ENCODE data around the gene DOP1B. TPM values are rescaled to one million over a fixed set of nuclear protein-coding genes. Genes with fewer than 3 reads are reported as not detected.
A peak's percentile ranks its signal among the peaks of the same experiment; 100 is the strongest.
"Not testable (repeated sequence)": the region's sequence is repeated elsewhere in the genome, so short reads cannot be mapped to it uniquely, and the experiment has no call there.

The DOP1B gene
- total and polyA plus RNA-seq, 11 donors, result 5.1 to 26.5 (median 14.7) TPM

GRCh38 chr21:36194024-36194423 lies 37.4 kb downstream of the DOP1B start:
- intact Hi-C loops (cut with DNase I), result no loop called here
- 55 to 80% (median 67%) methylated on average over 3 of the region's 3 CpGs for WGBS, 4 donors
- H3K27me3 ChIP-seq, result no peaks in the 10 kb centered on the region
- peak in 1 of 4 donors; percentile 31 for ATAC-seq
- H3K4me1 ChIP-seq, result peaks cover 0 to 6% (median 4%) of the 10 kb centered on the region in 12 donors
- no peak overlapping the region for H3K27ac ChIP-seq
- no peaks in the 10 kb centered on the region for H3K9me3 ChIP-seq
- DNase-seq, result no peak
- H3K4me3 ChIP-seq, result no peak overlapping the region
- H3K36me3 ChIP-seq, result peaks cover 0 to 6% (median 0%) of the 10 kb centered on the region in 9 donors
- TF ChIP-seq CTCF (IDR thresholded peaks at IDR 0.05) (no peak), POLR2A (IDR thresholded peaks at IDR 0.05) (no peak)

- intact Hi-C loops (cut with DNase I), result no loop called here
- H3K27ac ChIP-seq, result no peak overlapping the region
- DNase-seq (no peak), ATAC-seq (no peak)
- WGBS, 4 donors, result 95 to 98% (median 97%) methylated on average over 1 of the region's 1 CpG
- H3K27me3 ChIP-seq, result no peaks in the 10 kb centered on the region
- TF ChIP-seq POLR2A (IDR thresholded peaks at IDR 0.05) (no peak), CTCF (IDR thresholded peaks at IDR 0.05) (no peak)
- no peaks in the 10 kb centered on the region for H3K4me1 ChIP-seq
- H3K9me3 ChIP-seq, result no peaks in the 10 kb centered on the region
- no peak overlapping the region for H3K4me3 ChIP-seq
- peaks cover 0 to 16% (median 4%) of the 10 kb centered on the region in 9 donors for H3K36me3 ChIP-seq
Observed at GRCh38 chr21:36195613-36196012, 39.0 kb downstream of the DOP1B start.

GRCh38 chr21:36199021-36199420 lies 42.4 kb downstream of the DOP1B start:
- peaks cover 0 to 9% (median 0%) of the 10 kb centered on the region in 12 donors for H3K4me1 ChIP-seq
- DNase-seq (no peak), ATAC-seq (no peak)
- TF ChIP-seq POLR2A (IDR thresholded peaks at IDR 0.05) (no peak), CTCF (IDR thresholded peaks at IDR 0.05) (no peak)
- intact Hi-C loops (cut with DNase I), result no loop called here
- no peak overlapping the region for H3K4me3 ChIP-seq
- H3K27me3 ChIP-seq, result no peaks in the 10 kb centered on the region
- no peaks in the 10 kb centered on the region for H3K9me3 ChIP-seq
- 75 to 84% (median 80%) methylated on average over 9 of the region's 9 CpGs for WGBS, 4 donors
- peaks cover 0 to 27% (median 7%) of the 10 kb centered on the region in 9 donors for H3K36me3 ChIP-seq
- no peak overlapping the region for H3K27ac ChIP-seq

- H3K4me3 ChIP-seq; H3K9me3 ChIP-seq; H3K27ac ChIP-seq; DNase-seq; H3K27me3 ChIP-seq; ATAC-seq; H3K4me1 ChIP-seq; intact Hi-C loops (cut with DNase I): not testable (repeated sequence)
- WGBS, 4 donors, result 95 to 97% (median 96%) methylated on average over 5 of the region's 5 CpGs
- H3K36me3 ChIP-seq, result peaks cover 0 to 27% (median 7%) of the 10 kb centered on the region in 9 donors
Observed at GRCh38 chr21:36199575-36199974, 43.0 kb downstream of the DOP1B start.

GRCh38 chr21:36200081-36200561 lies 43.5 kb downstream of the DOP1B start:
- H3K36me3 ChIP-seq, result peaks cover 0 to 27% (median 7%) of the 10 kb centered on the region in 9 donors
- no peak for TF ChIP-seq POLR2A (IDR thresholded peaks at IDR 0.05)
- no peak for TF ChIP-seq CTCF (IDR thresholded peaks at IDR 0.05)
- 90 to 95% (median 92%) methylated on average over 23 of the region's 23 CpGs for WGBS, 4 donors
- no peak for DNase-seq
- no peak overlapping the region for H3K27ac ChIP-seq
- no peaks in the 10 kb centered on the region for H3K9me3 ChIP-seq
- no peaks in the 10 kb centered on the region for H3K27me3 ChIP-seq
- H3K4me3 ChIP-seq, result no peak overlapping the region
- intact Hi-C loops (cut with DNase I), result loop anchor here in 1 of 10 donors (10.0 kb wide), 1 partner anchor 45 kb away; the partner anchor contains the start of gene DOP1B
- peaks cover 0 to 13% (median 0%) of the 10 kb centered on the region in 12 donors for H3K4me1 ChIP-seq
- ATAC-seq, result no peak

All from heart left ventricle (tissue), 16 donors.